ENCODE data around the gene CFAP68. TPM values are rescaled to one million over a fixed set of nuclear protein-coding genes. Genes with fewer than 3 reads are reported as not detected.

Gene CFAP68
- total and polyA plus RNA-seq, 2 donors from 2014 or later = 29.5 to 93.7 TPM

GRCh38 chr11:111849631-111850030 is 29.7 kb upstream of the CFAP68 start:
- Histone ChIP-seq H3K4me1 (ENCODE audit: control insufficient read depth in 2 of 3, insufficient read depth in 2 of 3, low read depth in 1 of 3, low read length in 3 of 3) (no peaks in the 10 kb centered on the region), H3K27me3 (ENCODE audit: control insufficient read depth, insufficient read depth, low read length) (no peaks in the 10 kb centered on the region), H3K27ac (ENCODE audit: low read depth in 2 of 2, low read length in 2 of 2) (no peak overlapping the region), H3K9ac (ENCODE audit: low read length in 3 of 3) (no peak overlapping the region), H3K36me3 (ENCODE audit: control insufficient read depth in 2 of 3, insufficient read depth in 3 of 3, low read length in 3 of 3) (peaks cover 9 to 14% (median 10%) of the 10 kb centered on the region in 3 donors), H3K9me3 (ENCODE audit: control insufficient read depth in 2 of 3, insufficient read depth in 1 of 3, low read length in 3 of 3) (no peaks in the 10 kb centered on the region), H3K4me3 (ENCODE audit: low read length in 3 of 3) (no peak overlapping the region)
- FAIRE-seq (no peak), DNase-seq (no peak)
- intact Hi-C loops (cut with DNase I) = loop anchor here (10.0 kb wide), 1 partner anchor 245 kb away; the partner anchor contains the start of gene SIK2
- TF ChIP-seq CTCF (IDR thresholded peaks at IDR 0.05; ENCODE audit: borderline replicate concordance, extremely low read depth, insufficient read depth) = no peak

- Histone ChIP-seq H3K27me3 (ENCODE audit: control insufficient read depth, insufficient read depth, low read length) (no peaks in the 10 kb centered on the region), H3K9me3 (ENCODE audit: control insufficient read depth in 2 of 3, insufficient read depth in 1 of 3, low read length in 3 of 3) (no peaks in the 10 kb centered on the region), H3K27ac (ENCODE audit: low read depth in 2 of 2, low read length in 2 of 2) (no peak overlapping the region), H3K9ac (ENCODE audit: low read length in 3 of 3) (no peak overlapping the region), H3K36me3 (ENCODE audit: control insufficient read depth in 2 of 3, insufficient read depth in 3 of 3, low read length in 3 of 3) (peaks cover 9 to 21% (median 9%) of the 10 kb centered on the region in 3 donors), H3K4me1 (ENCODE audit: control insufficient read depth in 2 of 3, insufficient read depth in 2 of 3, low read depth in 1 of 3, low read length in 3 of 3) (no peaks in the 10 kb centered on the region), H3K4me3 (ENCODE audit: low read length in 3 of 3) (no peak overlapping the region)
- FAIRE-seq = no peak
- no peak for TF ChIP-seq CTCF (IDR thresholded peaks at IDR 0.05; ENCODE audit: borderline replicate concordance, extremely low read depth, insufficient read depth)
- intact Hi-C loops (cut with DNase I) = no loop called here
- DNase-seq = no peak
These were observed 28.3 kb upstream of the CFAP68 start for GRCh38 chr11:111851067-111851466.

GRCh38 chr11:111851636-111852035 is 27.7 kb upstream of the CFAP68 start:
- Histone ChIP-seq H3K36me3 (ENCODE audit: control insufficient read depth in 2 of 3, insufficient read depth in 3 of 3, low read length in 3 of 3) (peaks cover 6 to 20% (median 9%) of the 10 kb centered on the region in 3 donors), H3K4me3 (ENCODE audit: low read length in 3 of 3) (no peak overlapping the region)
- no peak for FAIRE-seq

More at GRCh38 chr11:111851636-111852035, 27.7 kb upstream of the CFAP68 start:
- peak in 1 of 5 donors; percentile 15 for DNase-seq
- H3K4me1 ChIP-seq (ENCODE audit: control insufficient read depth in 2 of 3, insufficient read depth in 2 of 3, low read depth in 1 of 3, low read length in 3 of 3) = no peaks in the 10 kb centered on the region
- intact Hi-C loops (cut with DNase I) = no loop called here
- no peak overlapping the region for H3K9ac ChIP-seq (ENCODE audit: low read length in 3 of 3)
- no peaks in the 10 kb centered on the region for H3K9me3 ChIP-seq (ENCODE audit: control insufficient read depth in 2 of 3, insufficient read depth in 1 of 3, low read length in 3 of 3)
- H3K27ac ChIP-seq (ENCODE audit: low read depth in 2 of 2, low read length in 2 of 2) = no peak overlapping the region
- TF ChIP-seq CTCF (IDR thresholded peaks at IDR 0.05; ENCODE audit: borderline replicate concordance, extremely low read depth, insufficient read depth) = no peak
- no peaks in the 10 kb centered on the region for H3K27me3 ChIP-seq (ENCODE audit: control insufficient read depth, insufficient read depth, low read length)
